HUES6 (cell line): ENCODE results near the gene CD81.

ENCODE experiments used
- H3K27ac ChIP-seq: 2 replicates; pipeline ENCODE4 v1.7.0; 2013; ENCODE audit warnings: low read depth, mild to moderate bottlenecking, low read length, inconsistent platforms
- H3K27me3 ChIP-seq: 2 replicates; pipeline ENCODE4 v1.6.1; 2013; ENCODE audit warnings: low read length; ENCODE audit not compliant: control insufficient read depth, insufficient read depth
- H3K36me3 ChIP-seq: 2 replicates; pipeline ENCODE4 v1.6.1; 2013; ENCODE audit warnings: low read length; ENCODE audit not compliant: control insufficient read depth, insufficient read depth
- H3K4me1 ChIP-seq: 2 replicates; pipeline ENCODE4 v1.6.1; 2013; ENCODE audit warnings: low read length; ENCODE audit not compliant: control insufficient read depth, insufficient read depth
- H3K4me3 ChIP-seq: 2 replicates; pipeline ENCODE4 v1.5.1; 2013; ENCODE audit warnings: low read depth, low read length
- H3K9ac ChIP-seq: one replicate; pipeline ENCODE4 v1.6.1; 2013; ENCODE audit warnings: mild to moderate bottlenecking, low read length
- H3K9me3 ChIP-seq: 2 replicates; pipeline ENCODE4 v1.6.1; 2013; ENCODE audit warnings: low read depth, low read length; ENCODE audit not compliant: control insufficient read depth, insufficient read depth

CD81 gene

GRCh38 chr11:2409126-2409525 lies 32.0 kb downstream of the CD81 start:
- H3K9ac ChIP-seq: peak overlapping the region; percentile 47
- no peak overlapping the region; the same call in 1 of the 2 replicates for H3K27ac ChIP-seq
- H3K27me3 ChIP-seq: no peaks in the 10 kb centered on the region
- H3K4me1 ChIP-seq: peaks cover 4% of the 10 kb centered on the region; the same call in 1 of the 2 replicates
- H3K9me3 ChIP-seq: no peaks in the 10 kb centered on the region
- H3K36me3 ChIP-seq: no peaks in the 10 kb centered on the region
- H3K4me3 ChIP-seq: no peak overlapping the region

- Histone ChIP-seq H3K27me3 (no peaks in the 10 kb centered on the region), H3K36me3 (no peaks in the 10 kb centered on the region), H3K4me3 (no peak overlapping the region), H3K9ac (peak overlapping the region; percentile 47), H3K9me3 (no peaks in the 10 kb centered on the region), H3K27ac (peak overlapping the region; percentile 18; the same call in 1 of the 2 replicates), H3K4me1 (peaks cover 4% of the 10 kb centered on the region; the same call in 1 of the 2 replicates)
These were observed 32.7 kb downstream of the CD81 start for GRCh38 chr11:2409611-2410468.

- H3K9ac ChIP-seq: no peak overlapping the region
These were observed 33.5 kb downstream of the CD81 start for GRCh38 chr11:2410616-2411015.

GRCh38 chr11:2411446-2412305 lies 34.6 kb downstream of the CD81 start:
- Histone ChIP-seq H3K4me1 (peaks cover 4% of the 10 kb centered on the region; the same call in 1 of the 2 replicates), H3K9ac (peak overlapping the region; percentile 31), H3K36me3 (no peaks in the 10 kb centered on the region), H3K9me3 (no peaks in the 10 kb centered on the region), H3K27me3 (no peaks in the 10 kb centered on the region), H3K27ac (no peak overlapping the region), H3K4me3 (no peak overlapping the region)

More at GRCh38 chr11:2410616-2411015, 33.5 kb downstream of the CD81 start:
- Histone ChIP-seq H3K4me1 (peaks cover 4% of the 10 kb centered on the region; the same call in 1 of the 2 replicates), H3K27me3 (no peaks in the 10 kb centered on the region), H3K4me3 (no peak overlapping the region), H3K27ac (no peak overlapping the region), H3K9me3 (no peaks in the 10 kb centered on the region), H3K36me3 (no peaks in the 10 kb centered on the region)

GRCh38 chr11:2412323-2412722 lies 35.2 kb downstream of the CD81 start:
- H3K27me3 ChIP-seq: no peaks in the 10 kb centered on the region
- H3K4me3 ChIP-seq: no peak overlapping the region
- no peak overlapping the region for H3K9ac ChIP-seq
- H3K9me3 ChIP-seq: no peaks in the 10 kb centered on the region
- H3K4me1 ChIP-seq: peaks cover 4% of the 10 kb centered on the region; the same call in 1 of the 2 replicates
- no peak overlapping the region for H3K27ac ChIP-seq
- H3K36me3 ChIP-seq: no peaks in the 10 kb centered on the region

GRCh38 chr11:2413742-2414579 lies 36.9 kb downstream of the CD81 start:
- Histone ChIP-seq H3K9ac (no peak overlapping the region), H3K4me1 (peaks cover 4% of the 10 kb centered on the region; the same call in 1 of the 2 replicates), H3K27ac (no peak overlapping the region), H3K9me3 (no peaks in the 10 kb centered on the region), H3K27me3 (no peaks in the 10 kb centered on the region), H3K36me3 (no peaks in the 10 kb centered on the region), H3K4me3 (no peak overlapping the region)

GRCh38 chr11:2414616-2415015 lies 37.5 kb downstream of the CD81 start:
- no peaks in the 10 kb centered on the region for H3K36me3 ChIP-seq
- no peaks in the 10 kb centered on the region for H3K9me3 ChIP-seq
- no peaks in the 10 kb centered on the region for H3K27me3 ChIP-seq
- H3K27ac ChIP-seq: no peak overlapping the region
- no peak overlapping the region for H3K9ac ChIP-seq
- H3K4me1 ChIP-seq: peaks cover 4% of the 10 kb centered on the region; the same call in 1 of the 2 replicates
- H3K4me3 ChIP-seq: no peak overlapping the region

GRCh38 chr11:2415171-2415570 lies 38.1 kb downstream of the CD81 start:
- Histone ChIP-seq H3K27ac (no peak overlapping the region), H3K9ac (no peak overlapping the region), H3K36me3 (no peaks in the 10 kb centered on the region), H3K27me3 (no peaks in the 10 kb centered on the region), H3K4me3 (no peak overlapping the region), H3K9me3 (no peaks in the 10 kb centered on the region), H3K4me1 (no peaks in the 10 kb centered on the region)

GRCh38 chr11:2415601-2416380 lies 38.7 kb downstream of the CD81 start:
- no peaks in the 10 kb centered on the region for H3K4me1 ChIP-seq
- no peak overlapping the region for H3K27ac ChIP-seq
- H3K9me3 ChIP-seq: no peaks in the 10 kb centered on the region
- no peak overlapping the region for H3K9ac ChIP-seq
- no peaks in the 10 kb centered on the region for H3K36me3 ChIP-seq
- no peaks in the 10 kb centered on the region for H3K27me3 ChIP-seq
- no peak overlapping the region for H3K4me3 ChIP-seq

GRCh38 chr11:2416765-2417164 lies 39.7 kb downstream of the CD81 start:
- Histone ChIP-seq H3K27ac (no peak overlapping the region), H3K36me3 (no peaks in the 10 kb centered on the region), H3K4me3 (no peak overlapping the region), H3K9me3 (no peaks in the 10 kb centered on the region), H3K9ac (no peak overlapping the region), H3K4me1 (no peaks in the 10 kb centered on the region), H3K27me3 (no peaks in the 10 kb centered on the region)
